Stimulated activated CD4-positive, alpha-beta T cell treated with anti-CD3 and anti-CD28 coated beads, Interleukin-12 subunit alpha, Interleukin-12 subunit beta, amount 100 ng/mL, for 4 hours (primary cell): ENCODE measurements around the gene SLC2A1.
A peak's percentile ranks its signal among the peaks of the same experiment; 100 is the strongest.
"Not testable (repeated sequence)": the region's sequence is repeated elsewhere in the genome, so short reads cannot be mapped to it uniquely, and the experiment has no call there.

Source experiments
- DNase-seq: peaks from one replicate; pipeline ENCODE4 v3.0.0-alpha.2; 2020

Gene SLC2A1

GRCh38 chr1:42927274-42927841, 31.3 kb downstream of the SLC2A1 start:
- no peak for DNase-seq

- DNase-seq = no peak
Observed at GRCh38 chr1:42926879-42927242, 31.8 kb downstream of the SLC2A1 start.

GRCh38 chr1:42926235-42926878, 32.3 kb downstream of the SLC2A1 start:
- DNase-seq = no peak

GRCh38 chr1:42924851-42925760, 33.6 kb downstream of the SLC2A1 start:
- no peak for DNase-seq

- DNase-seq = peak; percentile 91
Observed at GRCh38 chr1:42924082-42924850, 34.4 kb downstream of the SLC2A1 start.

- DNase-seq = no peak
Observed at GRCh38 chr1:42923367-42924081, 35.1 kb downstream of the SLC2A1 start.

- DNase-seq = no peak
Observed at GRCh38 chr1:42922687-42923366, 35.8 kb downstream of the SLC2A1 start.

GRCh38 chr1:42921769-42922168, 36.9 kb downstream of the SLC2A1 start:
- DNase-seq = no peak

- DNase-seq = not testable (repeated sequence)
Observed at GRCh38 chr1:42919651-42920050, 39.0 kb downstream of the SLC2A1 start.

GRCh38 chr1:42917241-42917495, 41.5 kb downstream of the SLC2A1 start:
- no peak for DNase-seq

GRCh38 chr1:42915456-42915855, 43.2 kb downstream of the SLC2A1 start:
- no peak for DNase-seq

GRCh38 chr1:42914092-42914627, 44.5 kb downstream of the SLC2A1 start:
- no peak for DNase-seq

- no peak for DNase-seq
Observed at GRCh38 chr1:42913426-42914091, 45.1 kb downstream of the SLC2A1 start.

- no peak for DNase-seq
Observed at GRCh38 chr1:42910985-42911384, 47.7 kb downstream of the SLC2A1 start.

GRCh38 chr1:42908046-42908445, 50.6 kb downstream of the SLC2A1 start:
- no peak for DNase-seq

- no peak for DNase-seq
Observed at GRCh38 chr1:42904434-42904833, 54.2 kb downstream of the SLC2A1 start.

GRCh38 chr1:42899960-42900359, 58.7 kb downstream of the SLC2A1 start:
- DNase-seq = not testable (repeated sequence)

GRCh38 chr1:42891465-42892138, 67.1 kb downstream of the SLC2A1 start:
- no peak for DNase-seq

- DNase-seq = no peak
Observed at GRCh38 chr1:42889264-42889663, 69.4 kb downstream of the SLC2A1 start.

GRCh38 chr1:42888013-42888633, 70.5 kb downstream of the SLC2A1 start:
- DNase-seq = no peak
